Measurements from ENCODE around the gene SIPA1L3.

The SIPA1L3 gene

GRCh38 chr19:38111898-38112297, 204.9 kb downstream of the SIPA1L3 start:
- no peak for DNase-seq (ENCODE audit: low spot score)

GRCh38 chr19:38114651-38115050, 207.6 kb downstream of the SIPA1L3 start:
- no peak for DNase-seq (ENCODE audit: low spot score)

GRCh38 chr19:38115271-38115802, 208.3 kb downstream of the SIPA1L3 start:
- DNase-seq (ENCODE audit: low spot score), result no peak

- DNase-seq (ENCODE audit: low spot score), result no peak
Observed at GRCh38 chr19:38118176-38118575, 211.2 kb downstream of the SIPA1L3 start.

- no peak for DNase-seq (ENCODE audit: low spot score)
Observed at GRCh38 chr19:38120471-38121025, 213.5 kb downstream of the SIPA1L3 start.

GRCh38 chr19:38122402-38123093, 215.5 kb downstream of the SIPA1L3 start:
- DNase-seq (ENCODE audit: low spot score), result no peak

GRCh38 chr19:38125238-38125637, 218.2 kb downstream of the SIPA1L3 start:
- DNase-seq (ENCODE audit: low spot score), result no peak

GRCh38 chr19:38130399-38130798, 223.4 kb downstream of the SIPA1L3 start:
- DNase-seq (ENCODE audit: low spot score), result no peak

GRCh38 chr19:38132781-38133180, 225.8 kb downstream of the SIPA1L3 start:
- DNase-seq (ENCODE audit: low spot score), result no peak

- no peak for DNase-seq (ENCODE audit: low spot score)
Observed at GRCh38 chr19:38133319-38133718, 226.3 kb downstream of the SIPA1L3 start.

GRCh38 chr19:38134540-38135149, 227.6 kb downstream of the SIPA1L3 start:
- DNase-seq (ENCODE audit: low spot score), result peak; percentile 60

- no peak for DNase-seq (ENCODE audit: low spot score)
Observed at GRCh38 chr19:38135150-38135998, 228.4 kb downstream of the SIPA1L3 start.

GRCh38 chr19:38139122-38139521, 232.1 kb downstream of the SIPA1L3 start:
- DNase-seq (ENCODE audit: low spot score), result no peak

GRCh38 chr19:38141108-38141507, 234.1 kb downstream of the SIPA1L3 start:
- no peak for DNase-seq (ENCODE audit: low spot score)

GRCh38 chr19:38142176-38143035, 235.4 kb downstream of the SIPA1L3 start:
- DNase-seq (ENCODE audit: low spot score), result peak; percentile 78

GRCh38 chr19:38143847-38144246, 236.8 kb downstream of the SIPA1L3 start:
- no peak for DNase-seq (ENCODE audit: low spot score)

GRCh38 chr19:38144667-38145066, 237.7 kb downstream of the SIPA1L3 start:
- DNase-seq (ENCODE audit: low spot score), result no peak

GRCh38 chr19:38145623-38146022, 238.6 kb downstream of the SIPA1L3 start:
- no peak for DNase-seq (ENCODE audit: low spot score)

- DNase-seq (ENCODE audit: low spot score), result no peak
Observed at GRCh38 chr19:38148337-38148736, 241.3 kb downstream of the SIPA1L3 start.

GRCh38 chr19:38149661-38150061, 242.7 kb downstream of the SIPA1L3 start:
- no peak for DNase-seq (ENCODE audit: low spot score)

- no peak for DNase-seq (ENCODE audit: low spot score)
Observed at GRCh38 chr19:38151242-38151641, 244.2 kb downstream of the SIPA1L3 start.

Data from ecto neural progenitor cell (in vitro differentiated cells).